ENCODE data around the gene SF3B3. TPM values are rescaled to one million over a fixed set of nuclear protein-coding genes. Genes with fewer than 3 reads are reported as not detected.

SF3B3 gene
- total RNA-seq, 1 experiment from 2014 or later: 326 TPM

DNA sequence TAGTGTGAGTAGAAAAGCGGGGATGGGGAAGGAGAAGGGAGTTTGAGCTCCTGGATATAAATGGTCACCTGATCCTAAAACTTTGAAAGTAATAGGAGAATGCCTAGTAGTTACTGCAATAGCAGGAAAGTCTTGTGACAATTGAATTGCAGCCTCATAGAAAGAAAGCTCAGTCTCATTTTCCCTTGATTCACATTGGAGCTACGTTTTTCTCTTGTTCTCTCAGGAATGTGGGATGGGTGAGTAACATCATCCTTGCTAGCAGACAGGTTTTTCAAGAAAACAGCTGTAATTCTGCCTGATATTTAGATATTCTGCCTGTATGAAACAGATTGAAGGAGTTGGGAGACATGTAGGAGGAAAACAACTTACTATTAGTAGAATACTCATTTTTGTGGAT is 25.3 kb downstream of the SF3B3 start:
- H3K4me3 ChIP-seq: no peak overlapping the region
- peaks cover 70% of the 10 kb centered on the region for H3K79me2 ChIP-seq (ENCODE audit: low read depth)
- no peak overlapping the region for H2AFZ ChIP-seq
- CTCF ChIA-PET: no interaction called here
- intact Hi-C loops (cut with micrococcal nuclease; ENCODE audit: unreplicated experiment): no loop called here
- POLR2A ChIA-PET (ENCODE audit: unreplicated experiment): interaction anchor here (0.6 kb wide), 1 partner anchor 229 kb away, joined by 3 read pairs; no protein-coding TSS in a partner anchor
- no peaks in the 10 kb centered on the region for H3K9me3 ChIP-seq (ENCODE audit: insufficient read depth, low read depth)
- H3K27me3 ChIP-seq (ENCODE audit: insufficient read depth, low read depth): no peaks in the 10 kb centered on the region
- no peak overlapping the region for H3K4me2 ChIP-seq
- H3K4me1 ChIP-seq (replicated peaks; ENCODE audit: insufficient read depth): peaks cover 40% of the 10 kb centered on the region
- H3K9me2 ChIP-seq (ENCODE audit: insufficient read depth): no peaks in the 10 kb centered on the region
- no peak for TF ChIP-seq EZH2 (IDR thresholded peaks at IDR 0.05; ENCODE audit: low read depth)
- TF ChIP-seq CTCF (conservative IDR thresholded peaks at IDR 0.05): no peak
- BruUV-seq (replicated peaks): no TSS peak
- peak overlapping the region; percentile 64 for H3K27ac ChIP-seq
- H4K20me1 ChIP-seq (ENCODE audit: insufficient read depth): peaks cover 75% of the 10 kb centered on the region
- peak in 1 of 2 experiments; percentile 72 for DNase-seq
- peaks cover 77% of the 10 kb centered on the region for H3F3A ChIP-seq (ENCODE audit: insufficient read depth, low read depth)
- H3K36me3 ChIP-seq (ENCODE audit: low read depth): peaks cover 71% of the 10 kb centered on the region

- no TSS peak for BruUV-seq (replicated peaks)
- peak overlapping the region; percentile 64; the same call in 1 of the 2 replicates for H3K27ac ChIP-seq
- intact Hi-C loops (cut with micrococcal nuclease; ENCODE audit: unreplicated experiment): no loop called here
- H3K4me1 ChIP-seq (replicated peaks; ENCODE audit: insufficient read depth): peaks cover 52% of the 10 kb centered on the region
- no peaks in the 10 kb centered on the region for H3K9me2 ChIP-seq (ENCODE audit: insufficient read depth)
- peaks cover 72% of the 10 kb centered on the region for H3K79me2 ChIP-seq (ENCODE audit: low read depth)
- no peak for DNase-seq
- POLR2A ChIA-PET (ENCODE audit: unreplicated experiment): no interaction called here
- peaks cover 73% of the 10 kb centered on the region for H3K36me3 ChIP-seq (ENCODE audit: low read depth)
- TF ChIP-seq CTCF (conservative IDR thresholded peaks at IDR 0.05): no peak
- TF ChIP-seq EZH2 (IDR thresholded peaks at IDR 0.05; ENCODE audit: low read depth): no peak
- no peak overlapping the region for H3K4me2 ChIP-seq
- H3F3A ChIP-seq (ENCODE audit: insufficient read depth, low read depth): peaks cover 81% of the 10 kb centered on the region
- CTCF ChIA-PET: no interaction called here
- peaks cover 68% of the 10 kb centered on the region for H4K20me1 ChIP-seq (ENCODE audit: insufficient read depth)
- no peaks in the 10 kb centered on the region for H3K9me3 ChIP-seq (ENCODE audit: insufficient read depth, low read depth)
- no peak overlapping the region for H2AFZ ChIP-seq
- no peak overlapping the region for H3K4me3 ChIP-seq
- H3K27me3 ChIP-seq (ENCODE audit: insufficient read depth, low read depth): no peaks in the 10 kb centered on the region
Observed at GRCh38 chr16:70550082-70550481, 26.5 kb downstream of the SF3B3 start.

- ChIA-PET CTCF (no interaction called here), POLR2A (ENCODE audit: unreplicated experiment) (no interaction called here)
- peak overlapping the region; percentile 93 for H3K27ac ChIP-seq
- intact Hi-C loops (cut with micrococcal nuclease; ENCODE audit: unreplicated experiment): no loop called here
- DNase-seq: no peak
- peaks cover 88% of the 10 kb centered on the region for H3F3A ChIP-seq (ENCODE audit: insufficient read depth, low read depth)
- H2AFZ ChIP-seq: no peak overlapping the region
- H4K20me1 ChIP-seq (ENCODE audit: insufficient read depth): peaks cover 51% of the 10 kb centered on the region
- H3K27me3 ChIP-seq (ENCODE audit: insufficient read depth, low read depth): no peaks in the 10 kb centered on the region
- no peak overlapping the region for H3K4me3 ChIP-seq
- peaks cover 77% of the 10 kb centered on the region for H3K36me3 ChIP-seq (ENCODE audit: low read depth)
- H3K79me2 ChIP-seq (ENCODE audit: low read depth): peaks cover 70% of the 10 kb centered on the region
- no TSS peak for BruUV-seq (replicated peaks)
- no peaks in the 10 kb centered on the region for H3K9me2 ChIP-seq (ENCODE audit: insufficient read depth)
- peaks cover 59% of the 10 kb centered on the region for H3K4me1 ChIP-seq (replicated peaks; ENCODE audit: insufficient read depth)
- TF ChIP-seq EZH2 (IDR thresholded peaks at IDR 0.05; ENCODE audit: low read depth) (no peak), CTCF (conservative IDR thresholded peaks at IDR 0.05) (no peak)
- no peak overlapping the region for H3K4me2 ChIP-seq
- no peaks in the 10 kb centered on the region for H3K9me3 ChIP-seq (ENCODE audit: insufficient read depth, low read depth)
Observed at GRCh38 chr16:70551788-70552187, 28.2 kb downstream of the SF3B3 start.

Measured in PC-9 (cell line).